ENCODE data around the gene CHD5.

CHD5 gene

DNA sequence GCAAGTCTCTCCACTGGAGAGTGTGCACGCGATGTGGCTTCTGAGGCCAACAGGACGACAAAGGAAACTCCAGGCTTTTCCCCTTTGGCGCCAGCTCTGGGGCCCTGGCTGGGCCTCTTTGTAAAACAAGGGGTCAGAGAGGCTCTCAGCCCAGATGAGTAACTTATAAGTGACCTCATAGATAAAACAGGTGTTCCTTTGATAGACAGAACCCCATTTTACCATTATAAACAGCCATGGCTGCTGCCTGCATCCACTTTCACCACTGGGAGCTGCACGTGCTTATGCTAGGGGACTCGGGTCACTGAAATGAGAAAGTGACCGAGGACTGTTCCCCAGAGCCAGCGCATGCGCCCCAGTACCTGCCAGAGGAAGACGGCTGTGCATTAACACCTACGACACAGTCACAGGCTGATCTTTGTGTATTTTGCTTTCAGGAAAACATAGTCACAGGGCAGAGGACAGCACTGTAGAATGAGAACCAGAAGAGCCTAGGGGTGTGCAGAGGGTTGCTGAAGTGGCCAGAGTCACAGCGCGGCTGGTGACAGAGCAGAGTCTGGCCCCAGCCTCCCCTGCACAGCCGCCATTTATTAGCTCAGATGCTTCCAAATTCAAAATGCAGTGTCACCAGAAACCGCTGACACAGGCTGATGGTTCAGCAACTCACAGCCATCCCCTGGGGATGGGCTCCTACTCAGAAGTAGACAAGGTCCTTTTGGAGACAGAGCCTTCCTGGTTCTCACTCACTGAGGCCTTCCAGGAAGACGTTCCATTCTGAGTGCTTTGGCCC lies 38.4 kb upstream of the CHD5 start:
- TF ChIP-seq, protein P1, sequence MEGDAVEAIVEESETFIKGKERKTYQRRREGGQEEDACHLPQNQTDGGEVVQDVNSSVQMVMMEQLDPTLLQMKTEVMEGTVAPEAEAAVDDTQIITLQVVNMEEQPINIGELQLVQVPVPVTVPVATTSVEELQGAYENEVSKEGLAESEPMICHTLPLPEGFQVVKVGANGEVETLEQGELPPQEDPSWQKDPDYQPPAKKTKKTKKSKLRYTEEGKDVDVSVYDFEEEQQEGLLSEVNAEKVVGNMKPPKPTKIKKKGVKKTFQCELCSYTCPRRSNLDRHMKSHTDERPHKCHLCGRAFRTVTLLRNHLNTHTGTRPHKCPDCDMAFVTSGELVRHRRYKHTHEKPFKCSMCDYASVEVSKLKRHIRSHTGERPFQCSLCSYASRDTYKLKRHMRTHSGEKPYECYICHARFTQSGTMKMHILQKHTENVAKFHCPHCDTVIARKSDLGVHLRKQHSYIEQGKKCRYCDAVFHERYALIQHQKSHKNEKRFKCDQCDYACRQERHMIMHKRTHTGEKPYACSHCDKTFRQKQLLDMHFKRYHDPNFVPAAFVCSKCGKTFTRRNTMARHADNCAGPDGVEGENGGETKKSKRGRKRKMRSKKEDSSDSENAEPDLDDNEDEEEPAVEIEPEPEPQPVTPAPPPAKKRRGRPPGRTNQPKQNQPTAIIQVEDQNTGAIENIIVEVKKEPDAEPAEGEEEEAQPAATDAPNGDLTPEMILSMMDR (IDR thresholded peaks at IDR 0.05) = no peak

DNA sequence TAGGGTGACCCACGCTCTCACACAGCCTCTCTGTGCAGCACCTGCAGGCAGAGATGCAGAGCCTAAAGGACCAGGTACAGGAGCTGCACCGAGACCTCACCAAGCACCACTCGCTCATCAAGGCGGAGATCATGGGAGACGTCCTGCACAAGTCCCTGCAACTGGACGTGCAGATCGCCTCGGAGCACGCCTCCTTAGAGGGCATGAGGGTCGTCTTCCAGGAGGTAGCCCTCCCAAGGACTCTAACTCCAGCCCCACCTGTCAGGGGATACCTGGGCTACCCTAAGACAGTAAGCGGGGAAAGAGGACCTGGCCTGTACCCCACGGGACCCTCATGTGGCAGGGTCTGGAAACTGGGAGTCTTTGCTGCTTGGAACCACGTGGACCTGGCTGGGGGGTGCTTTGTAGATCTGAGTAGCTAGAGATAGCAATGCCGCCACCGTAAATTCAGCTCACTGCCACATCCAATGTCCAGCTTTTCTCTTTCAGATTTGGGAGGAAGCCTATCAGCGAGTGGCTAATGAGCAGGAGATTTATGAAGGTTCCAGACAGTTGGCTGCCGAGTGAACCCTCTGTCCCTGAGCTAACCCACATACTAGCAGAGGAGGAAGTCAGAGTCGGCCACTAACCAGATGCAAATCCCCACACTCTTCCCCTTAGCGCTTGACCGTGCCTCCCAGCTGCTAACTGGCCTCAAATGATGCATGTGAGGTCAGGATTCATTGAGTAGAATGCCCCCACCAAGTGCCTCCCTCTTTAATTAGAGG lies 32.3 kb upstream of the CHD5 start:
- TF ChIP-seq, protein P1 (IDR thresholded peaks at IDR 0.05) = no peak

DNA sequence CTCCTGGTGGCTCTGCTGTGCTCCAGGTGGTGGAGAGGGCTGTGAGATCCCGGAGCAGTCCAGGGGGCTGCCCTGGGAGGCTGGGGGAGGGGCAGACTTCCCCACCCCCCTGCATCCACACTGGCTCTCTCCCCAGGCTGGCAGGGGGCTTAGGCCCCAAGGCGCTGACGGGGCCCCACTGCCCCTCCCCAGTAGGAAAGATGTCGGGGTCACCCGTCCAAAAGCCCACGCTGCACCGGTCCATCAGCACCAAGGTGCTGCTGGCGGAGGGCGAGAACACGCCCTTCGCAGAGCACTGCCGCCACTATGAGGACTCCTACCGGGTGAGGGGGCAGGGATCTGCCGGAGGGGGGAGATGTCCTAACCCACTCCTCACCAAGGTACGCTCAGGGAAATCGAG lies 31.6 kb upstream of the CHD5 start:
- TF ChIP-seq, protein P1 (IDR thresholded peaks at IDR 0.05) = no peak

DNA sequence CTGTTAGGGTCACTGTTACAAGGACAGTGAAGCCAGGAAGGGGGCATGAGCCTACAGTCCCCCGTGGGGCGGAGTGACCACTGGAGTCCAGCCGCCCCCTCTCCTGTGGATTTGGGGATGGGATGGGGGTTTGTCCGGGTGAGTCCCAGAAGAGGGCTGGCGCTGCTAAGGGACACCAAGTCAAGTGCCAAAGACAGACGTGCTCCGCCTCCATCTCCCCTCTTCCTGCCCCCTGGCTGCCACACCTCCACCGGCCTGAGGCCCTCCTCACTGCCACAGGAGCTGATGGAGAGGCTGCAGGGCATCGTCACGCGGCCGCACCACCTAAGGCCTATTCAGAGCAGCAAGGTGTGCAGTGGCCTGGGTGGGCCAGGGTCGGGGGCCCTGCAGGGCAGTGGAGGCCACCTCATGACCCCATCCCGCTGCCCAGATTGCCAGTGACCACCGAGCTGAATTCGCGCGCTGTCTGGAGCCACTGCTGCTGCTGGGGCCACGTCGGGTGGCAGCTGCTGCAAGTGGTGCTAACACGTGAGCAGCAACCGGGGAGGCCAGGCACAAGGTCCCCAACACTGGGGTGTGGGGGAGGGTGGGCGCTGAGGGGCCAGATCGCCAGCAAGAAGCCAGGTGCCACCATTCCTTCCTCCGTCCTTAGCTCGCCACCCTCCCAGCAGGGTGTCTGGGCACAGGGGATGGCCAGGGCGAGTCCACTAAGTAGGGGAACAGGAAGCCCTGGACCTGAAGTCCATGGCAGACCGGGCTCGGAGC lies 30.7 kb upstream of the CHD5 start:
- TF ChIP-seq, protein P1 (IDR thresholded peaks at IDR 0.05) = no peak

DNA sequence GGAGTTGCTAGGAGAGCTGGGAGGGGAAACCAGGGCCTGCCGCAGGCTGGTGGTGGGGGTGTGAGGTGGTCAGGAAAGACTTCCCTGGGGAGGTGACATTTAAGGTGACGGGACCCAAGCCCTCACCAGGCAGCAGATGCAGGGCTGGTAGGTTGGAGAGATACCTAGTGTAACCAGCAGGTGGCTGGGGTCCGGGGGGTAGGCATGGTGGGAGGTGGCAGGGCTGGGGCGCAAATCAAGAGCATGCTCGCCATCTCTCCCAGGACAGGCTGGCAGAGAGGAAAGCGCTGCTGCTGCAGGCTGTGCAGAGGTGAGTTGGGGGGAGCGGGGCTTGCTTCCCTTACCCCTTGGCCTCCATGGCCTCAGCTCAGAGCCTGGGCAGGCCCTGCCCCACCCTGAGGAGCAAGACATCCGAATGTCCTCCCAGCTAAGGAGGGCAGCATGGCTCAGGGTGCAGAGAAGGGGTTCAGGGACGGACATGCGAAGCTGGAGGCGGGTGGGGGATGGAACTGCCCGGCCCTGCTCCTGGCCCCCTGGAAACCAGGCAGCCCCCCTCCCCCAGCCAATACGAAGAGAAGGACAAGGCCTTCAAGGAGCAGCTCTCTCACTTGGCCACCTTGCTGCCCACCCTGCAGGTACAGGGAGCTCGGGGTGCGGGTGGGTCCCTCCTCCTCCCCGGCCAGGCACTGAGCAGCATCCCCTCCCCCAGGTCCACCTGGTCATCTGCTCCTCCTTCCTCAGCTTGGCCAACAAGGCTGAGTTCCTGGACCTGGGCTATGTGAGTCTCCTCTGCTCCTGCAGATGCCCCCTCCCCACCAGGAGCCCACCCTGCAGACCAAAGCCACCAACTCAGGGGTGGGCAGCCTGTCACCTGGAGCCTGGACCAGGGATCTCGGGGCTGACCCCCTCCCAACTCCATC lies 29.8 kb upstream of the CHD5 start:
- TF ChIP-seq, protein P1 (IDR thresholded peaks at IDR 0.05) = no peak

DNA sequence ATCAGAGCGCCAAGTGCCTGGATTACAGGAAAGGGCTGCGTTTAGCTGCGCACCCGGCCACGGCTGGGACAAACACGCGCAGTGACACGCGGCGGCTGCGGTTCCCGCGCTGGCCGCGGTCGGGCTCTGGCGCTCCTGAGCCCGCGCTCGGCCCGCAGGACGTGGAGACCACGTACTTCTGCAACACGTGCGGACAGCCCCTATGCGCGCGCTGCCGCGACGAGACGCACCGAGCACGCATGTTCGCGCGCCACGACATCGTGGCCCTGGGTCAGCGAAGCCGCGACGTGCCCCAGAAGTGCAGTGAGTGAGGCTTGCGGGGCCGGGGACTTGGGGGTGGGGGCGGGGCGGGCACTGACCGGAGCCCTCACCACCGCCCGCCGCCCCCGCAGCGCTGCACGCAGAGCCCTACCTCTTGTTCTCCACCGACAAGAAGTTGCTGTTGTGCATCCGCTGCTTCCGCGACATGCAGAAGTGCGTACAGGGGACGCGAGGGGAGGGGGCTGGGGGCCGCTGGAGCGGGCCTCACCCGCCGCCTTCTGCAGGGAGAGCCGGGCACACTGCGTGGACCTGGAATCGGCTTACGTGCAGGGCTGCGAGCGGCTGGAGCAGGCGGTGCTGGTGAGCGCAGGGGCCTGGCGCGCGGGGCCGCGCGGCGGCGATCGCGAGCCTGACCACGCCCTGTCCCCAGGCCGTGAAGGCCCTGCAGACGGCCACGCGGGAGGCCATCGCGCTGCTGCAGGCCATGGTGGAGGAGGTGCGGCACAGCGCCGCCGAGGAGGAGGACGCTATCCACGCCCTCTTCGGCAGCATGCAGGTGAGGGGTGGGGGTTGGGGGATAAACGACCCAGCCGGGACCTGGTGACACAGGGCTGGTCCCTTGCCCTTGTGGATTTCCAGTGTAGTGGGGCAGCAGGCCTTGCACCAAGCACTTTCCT lies 28.9 kb upstream of the CHD5 start:
- TF ChIP-seq, protein P1 (IDR thresholded peaks at IDR 0.05) = no peak

Measured in LNCAP (cell line).